ENCODE results near the gene CCDC178.

CCDC178 gene

GRCh38 chr18:32980896-32981295 lies 459.6 kb downstream of the CCDC178 start:
- TF ChIP-seq CTCF (conservative IDR thresholded peaks at IDR 0.05; ENCODE audit: low read depth, low read length): no peak
- no peak overlapping the region for H3K4me3 ChIP-seq (ENCODE audit: low read length)
- DNase-seq (ENCODE audit: low read depth): no peak

- no peak for DNase-seq (ENCODE audit: low read depth)
- H3K4me3 ChIP-seq (ENCODE audit: low read length): no peak overlapping the region
- no peak for TF ChIP-seq CTCF (conservative IDR thresholded peaks at IDR 0.05; ENCODE audit: low read depth, low read length)
Observed at GRCh38 chr18:32975501-32975900, 465.0 kb downstream of the CCDC178 start.

GRCh38 chr18:32975163-32975436 lies 465.4 kb downstream of the CCDC178 start:
- TF ChIP-seq CTCF (conservative IDR thresholded peaks at IDR 0.05; ENCODE audit: low read depth, low read length): no peak
- H3K4me3 ChIP-seq (ENCODE audit: low read length): no peak overlapping the region
- no peak for DNase-seq (ENCODE audit: low read depth)

- no peak overlapping the region for H3K4me3 ChIP-seq (ENCODE audit: low read length)
- DNase-seq (ENCODE audit: low read depth): no peak
- no peak for TF ChIP-seq CTCF (conservative IDR thresholded peaks at IDR 0.05; ENCODE audit: low read depth, low read length)
Observed at GRCh38 chr18:32974421-32975162, 465.9 kb downstream of the CCDC178 start.

- no peak for DNase-seq (ENCODE audit: low read depth)
- H3K4me3 ChIP-seq (ENCODE audit: low read length): no peak overlapping the region
- no peak for TF ChIP-seq CTCF (conservative IDR thresholded peaks at IDR 0.05; ENCODE audit: low read depth, low read length)
Observed at GRCh38 chr18:32968248-32968647, 472.3 kb downstream of the CCDC178 start.

GRCh38 chr18:32966141-32966540 lies 474.4 kb downstream of the CCDC178 start:
- no peak for DNase-seq (ENCODE audit: low read depth)
- no peak for TF ChIP-seq CTCF (conservative IDR thresholded peaks at IDR 0.05; ENCODE audit: low read depth, low read length)
- no peak overlapping the region for H3K4me3 ChIP-seq (ENCODE audit: low read length)

- TF ChIP-seq CTCF (conservative IDR thresholded peaks at IDR 0.05; ENCODE audit: low read depth, low read length): no peak
- no peak for DNase-seq (ENCODE audit: low read depth)
- no peak overlapping the region for H3K4me3 ChIP-seq (ENCODE audit: low read length)
Observed at GRCh38 chr18:32961538-32961937, 479.0 kb downstream of the CCDC178 start.

All from retinal pigment epithelial cell (primary cell).